Neural cell (in vitro differentiated cells): ENCODE results near the gene MT1HL1. TPM values are rescaled to one million over a fixed set of nuclear protein-coding genes. Genes with fewer than 3 reads are reported as not detected.
A peak's percentile ranks its signal among the peaks of the same experiment; 100 is the strongest.

Source experiments
- H2AFZ ChIP-seq: fragments of 200-600, 300-800 bp; sonication (generic), shearing (Covaris generic); 2 replicates; pipeline ENCODE4 v1.6.0; 2014; ENCODE audit warnings: low read depth, mild to moderate bottlenecking, antibody characterized with exemption, low read length, moderate library complexity
- H3F3A ChIP-seq: fragments of 200-600 bp; shearing (Covaris generic); 2 replicates; pipeline ENCODE4 v1.6.1; 2016; ENCODE audit warnings: mild to moderate bottlenecking, moderate library complexity, mixed read lengths, antibody characterized with exemption, low read length; ENCODE audit not compliant: insufficient read depth, poor library complexity, severe bottlenecking
- H3K27ac ChIP-seq: fragments of 200-600, 300-800 bp; sonication (generic), shearing (Covaris generic); 2 replicates; pipeline ENCODE4 v1.5.1; 2014; ENCODE audit warnings: mild to moderate bottlenecking, low read length, moderate library complexity
- H3K27me3 ChIP-seq: fragments of 300-800, 200-600 bp; sonication (generic), shearing (Covaris generic); 2 replicates; pipeline ENCODE4 v1.6.0; 2014; ENCODE audit warnings: mild to moderate bottlenecking, low read depth, low read length, moderate library complexity; ENCODE audit not compliant: insufficient read depth
- H3K36me3 ChIP-seq: fragments of 300-800, 200-600 bp; sonication (generic), shearing (Covaris generic); 2 replicates; pipeline ENCODE4 v1.5.1; 2014; ENCODE audit warnings: mild to moderate bottlenecking, antibody characterized with exemption, low read length, moderate library complexity; ENCODE audit not compliant: insufficient read depth
- H3K4me2 ChIP-seq: fragments of 300-800, 200-600 bp; sonication (generic), shearing (Covaris generic); 2 replicates; pipeline ENCODE4 v1.6.0; 2014; ENCODE audit warnings: mild to moderate bottlenecking, low read length
- H3K4me3 ChIP-seq: fragments of 300-800, 200-600 bp; sonication (generic), shearing (Covaris generic); 2 replicates; pipeline ENCODE4 v1.5.1; 2014; ENCODE audit warnings: mild to moderate bottlenecking, low read length, moderate library complexity
- H3K79me2 ChIP-seq: fragments of 200-600 bp; shearing (Covaris generic); replicated peaks from 2 replicates; pipeline ENCODE4 v1.6.0; 2014; ENCODE audit warnings: mild to moderate bottlenecking, low read length, moderate library complexity; ENCODE audit not compliant: insufficient read depth
- H3K9ac ChIP-seq: fragments of 300-800, 200-600 bp; sonication (generic), shearing (Covaris generic); 2 replicates; pipeline ENCODE4 v1.6.1; 2016; ENCODE audit warnings: mild to moderate bottlenecking, low read length, mixed read lengths
- H3K9me2 ChIP-seq: fragments of 200-600 bp; shearing (Covaris generic); 2 replicates; pipeline ENCODE4 v1.6.1; 2016; ENCODE audit warnings: mild to moderate bottlenecking, low read length, mixed read lengths; ENCODE audit not compliant: insufficient read depth
- H3K9me3 ChIP-seq: fragments of 200-600, 300-800 bp; sonication (generic), shearing (Covaris generic); 2 replicates; pipeline ENCODE4 v1.6.1; 2016; ENCODE audit warnings: mild to moderate bottlenecking, mixed run types, low read length, moderate library complexity, mixed read lengths
- H4K20me1 ChIP-seq: fragments of 200-600 bp; shearing (Covaris generic); 2 replicates; pipeline ENCODE4 v1.6.1; 2016; ENCODE audit warnings: mild to moderate bottlenecking, mixed run types; ENCODE audit not compliant: insufficient read depth
- EP300 ChIP-seq: fragments of 450-650 bp; conservative IDR thresholded peaks from 2 replicates; pipeline ENCODE4 v1.6.1; 2014; ENCODE audit warnings: antibody characterized with exemption, mild to moderate bottlenecking, moderate library complexity; ENCODE audit not compliant: poor library complexity, severe bottlenecking
- EZH2 ChIP-seq: fragments of 200-600, 300-800 bp; shearing (Covaris generic), sonication (generic); IDR thresholded peaks from 2 replicates; pipeline ENCODE4 v1.6.1; 2014; ENCODE audit warnings: antibody characterized with exemption, low read length, borderline replicate concordance, mild to moderate bottlenecking; ENCODE audit not compliant: insufficient read depth, poor library complexity, severe bottlenecking
- MXI1 ChIP-seq: fragments of 450-650 bp; conservative IDR thresholded peaks from 2 replicates; pipeline ENCODE4 v1.6.1; 2014; ENCODE audit warnings: antibody characterized with exemption, mild to moderate bottlenecking; ENCODE audit not compliant: poor library complexity, severe bottlenecking
- POLR2AphosphoS5 ChIP-seq: IDR thresholded peaks from 2 replicates; pipeline ENCODE4 v1.6.1; 2012
- RAD21 ChIP-seq: fragments of 450-650 bp; conservative IDR thresholded peaks from 2 replicates; pipeline ENCODE4 v1.6.1; 2014; ENCODE audit warnings: antibody characterized with exemption, mild to moderate bottlenecking, moderate library complexity
- SMC3 ChIP-seq: fragments of 450-650 bp; conservative IDR thresholded peaks from 2 replicates; pipeline ENCODE4 v1.6.1; 2014; ENCODE audit warnings: antibody characterized with exemption, mild to moderate bottlenecking, moderate library complexity; ENCODE audit not compliant: poor library complexity
- TAF1 ChIP-seq: IDR thresholded peaks from 2 replicates; pipeline ENCODE4 v1.6.1; 2012; ENCODE audit warnings: low read depth
- polyA plus RNA-seq: library from polyadenylated mRNA; depleted of rRNA; stranded (reverse); fragments of >200 nt; gene quantifications from 2 replicates; pipeline ENCODE4 v1.2.3, GENCODE V29; 2014
- TF ChIP-seq, protein P1 (sequence below): fragments of 450-650 bp; IDR thresholded peaks from 2 replicates; pipeline ENCODE4 v1.5.1; 2014; ENCODE audit warnings: antibody characterized with exemption, mild to moderate bottlenecking, moderate library complexity; ENCODE audit not compliant: poor library complexity, severe bottlenecking
- TF ChIP-seq, protein P2 (sequence below): IDR thresholded peaks from 2 replicates; pipeline ENCODE4 v1.6.1; 2012; ENCODE audit warnings: borderline replicate concordance

The MT1HL1 gene
- polyA plus RNA-seq, 1 donor from 2014 or later, result not detected

DNA sequence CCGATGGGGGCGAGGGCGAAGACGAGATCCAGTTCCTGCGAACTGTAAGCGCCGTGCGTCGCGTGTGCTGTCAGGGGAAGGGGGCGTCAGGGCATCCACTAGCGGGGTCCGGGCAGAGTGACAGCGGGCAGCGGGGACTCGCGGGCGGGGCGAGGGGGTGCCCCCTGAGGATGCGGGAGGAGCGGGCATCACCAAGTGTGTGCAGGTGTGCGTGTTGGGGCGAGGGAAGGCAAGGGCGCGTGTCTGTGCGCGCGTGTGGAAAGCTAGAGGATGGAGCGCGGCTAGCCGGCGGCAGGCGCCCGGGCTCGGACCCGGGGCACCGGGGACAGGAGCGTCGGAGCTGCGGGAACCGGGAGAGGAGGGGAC is 38.3 kb upstream of the MT1HL1 start:
- Histone ChIP-seq H3K27me3 (peaks cover 50% of the 10 kb centered on the region), H3K9me2 (no peaks in the 10 kb centered on the region), H3K27ac (peak overlapping the region; percentile 42), H3K79me2 (no peaks in the 10 kb centered on the region), H2AFZ (peak overlapping the region; percentile 42), H3K9me3 (no peaks in the 10 kb centered on the region), H3K9ac (peak overlapping the region; percentile 65), H3K36me3 (no peaks in the 10 kb centered on the region), H3F3A (no peaks in the 10 kb centered on the region), H3K4me2 (peak overlapping the region; percentile 99), H3K4me3 (peak overlapping the region; percentile 94), H4K20me1 (no peaks in the 10 kb centered on the region)
- TF ChIP-seq, protein P1, sequence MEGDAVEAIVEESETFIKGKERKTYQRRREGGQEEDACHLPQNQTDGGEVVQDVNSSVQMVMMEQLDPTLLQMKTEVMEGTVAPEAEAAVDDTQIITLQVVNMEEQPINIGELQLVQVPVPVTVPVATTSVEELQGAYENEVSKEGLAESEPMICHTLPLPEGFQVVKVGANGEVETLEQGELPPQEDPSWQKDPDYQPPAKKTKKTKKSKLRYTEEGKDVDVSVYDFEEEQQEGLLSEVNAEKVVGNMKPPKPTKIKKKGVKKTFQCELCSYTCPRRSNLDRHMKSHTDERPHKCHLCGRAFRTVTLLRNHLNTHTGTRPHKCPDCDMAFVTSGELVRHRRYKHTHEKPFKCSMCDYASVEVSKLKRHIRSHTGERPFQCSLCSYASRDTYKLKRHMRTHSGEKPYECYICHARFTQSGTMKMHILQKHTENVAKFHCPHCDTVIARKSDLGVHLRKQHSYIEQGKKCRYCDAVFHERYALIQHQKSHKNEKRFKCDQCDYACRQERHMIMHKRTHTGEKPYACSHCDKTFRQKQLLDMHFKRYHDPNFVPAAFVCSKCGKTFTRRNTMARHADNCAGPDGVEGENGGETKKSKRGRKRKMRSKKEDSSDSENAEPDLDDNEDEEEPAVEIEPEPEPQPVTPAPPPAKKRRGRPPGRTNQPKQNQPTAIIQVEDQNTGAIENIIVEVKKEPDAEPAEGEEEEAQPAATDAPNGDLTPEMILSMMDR, result peak; percentile 10
- peak; percentile 12 for TF ChIP-seq RAD21
- peak; percentile 6 for TF ChIP-seq POLR2AphosphoS5
- TF ChIP-seq MXI1, result no peak
- no peak for TF ChIP-seq TAF1
- TF ChIP-seq SMC3, result no peak
- TF ChIP-seq EP300, result peak; percentile 19
- TF ChIP-seq EZH2, result no peak
- TF ChIP-seq, protein P2, sequence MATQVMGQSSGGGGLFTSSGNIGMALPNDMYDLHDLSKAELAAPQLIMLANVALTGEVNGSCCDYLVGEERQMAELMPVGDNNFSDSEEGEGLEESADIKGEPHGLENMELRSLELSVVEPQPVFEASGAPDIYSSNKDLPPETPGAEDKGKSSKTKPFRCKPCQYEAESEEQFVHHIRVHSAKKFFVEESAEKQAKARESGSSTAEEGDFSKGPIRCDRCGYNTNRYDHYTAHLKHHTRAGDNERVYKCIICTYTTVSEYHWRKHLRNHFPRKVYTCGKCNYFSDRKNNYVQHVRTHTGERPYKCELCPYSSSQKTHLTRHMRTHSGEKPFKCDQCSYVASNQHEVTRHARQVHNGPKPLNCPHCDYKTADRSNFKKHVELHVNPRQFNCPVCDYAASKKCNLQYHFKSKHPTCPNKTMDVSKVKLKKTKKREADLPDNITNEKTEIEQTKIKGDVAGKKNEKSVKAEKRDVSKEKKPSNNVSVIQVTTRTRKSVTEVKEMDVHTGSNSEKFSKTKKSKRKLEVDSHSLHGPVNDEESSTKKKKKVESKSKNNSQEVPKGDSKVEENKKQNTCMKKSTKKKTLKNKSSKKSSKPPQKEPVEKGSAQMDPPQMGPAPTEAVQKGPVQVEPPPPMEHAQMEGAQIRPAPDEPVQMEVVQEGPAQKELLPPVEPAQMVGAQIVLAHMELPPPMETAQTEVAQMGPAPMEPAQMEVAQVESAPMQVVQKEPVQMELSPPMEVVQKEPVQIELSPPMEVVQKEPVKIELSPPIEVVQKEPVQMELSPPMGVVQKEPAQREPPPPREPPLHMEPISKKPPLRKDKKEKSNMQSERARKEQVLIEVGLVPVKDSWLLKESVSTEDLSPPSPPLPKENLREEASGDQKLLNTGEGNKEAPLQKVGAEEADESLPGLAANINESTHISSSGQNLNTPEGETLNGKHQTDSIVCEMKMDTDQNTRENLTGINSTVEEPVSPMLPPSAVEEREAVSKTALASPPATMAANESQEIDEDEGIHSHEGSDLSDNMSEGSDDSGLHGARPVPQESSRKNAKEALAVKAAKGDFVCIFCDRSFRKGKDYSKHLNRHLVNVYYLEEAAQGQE, result peak; percentile 32

DNA sequence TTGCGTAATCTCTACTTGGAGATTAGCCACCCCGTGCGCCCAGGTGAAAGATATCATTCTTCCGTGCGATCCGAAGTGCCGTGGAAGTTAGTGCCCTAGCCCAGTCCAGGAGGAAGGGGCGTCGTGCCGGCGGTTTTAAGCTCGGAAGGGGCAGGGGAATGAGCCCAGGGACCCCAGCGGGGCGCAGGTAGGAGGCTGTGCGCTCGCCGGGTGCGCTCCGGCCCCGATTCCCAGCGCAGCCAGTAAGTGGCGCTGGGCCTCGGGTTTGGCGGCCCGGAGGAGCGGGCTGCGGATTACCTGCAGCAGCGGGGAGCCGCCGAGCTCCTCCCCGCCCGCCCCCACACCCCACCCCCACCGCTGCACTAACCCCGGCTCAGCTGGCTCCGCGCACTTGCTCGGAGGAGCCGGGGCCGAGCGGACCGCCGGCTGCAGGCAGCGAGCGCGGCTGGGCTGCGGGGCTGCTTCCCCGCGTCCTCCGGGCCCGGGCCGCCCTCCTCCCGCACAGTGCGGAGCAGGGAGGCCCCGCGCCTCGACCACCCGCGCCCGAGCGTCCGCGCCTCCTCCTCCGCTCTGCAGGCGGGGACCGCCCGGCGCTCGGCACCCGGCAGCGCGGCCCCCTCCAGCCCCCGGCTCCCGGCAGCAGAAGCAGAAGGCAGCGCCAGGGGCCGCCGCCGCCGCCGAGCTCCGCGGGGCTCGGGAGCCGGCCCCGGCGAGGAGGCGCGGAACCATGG is 37.7 kb upstream of the MT1HL1 start, which contains the start of gene RYR2:
TSS of gene RYR2 (plus strand) at position 390 of the 731 bp plus-strand sequence. CDS start at position 728, 338 bp downstream.
- no peaks in the 10 kb centered on the region for H3K9me2 ChIP-seq
- H3K9ac ChIP-seq, result peak within 1 kb of the TSS; percentile 65
- H3K79me2 ChIP-seq, result no peaks in the 10 kb centered on the region
- no peaks in the 10 kb centered on the region for H4K20me1 ChIP-seq
- H3F3A ChIP-seq, result no peaks in the 10 kb centered on the region
- TF ChIP-seq TAF1 (peak; percentile 56), EP300 (no peak), MXI1 (no peak), POLR2AphosphoS5 (peak; percentile 33), RAD21 (peak; percentile 67), EZH2 (no peak), SMC3 (peak; percentile 62)
- TF ChIP-seq, protein P1, result peak; percentile 73
- TF ChIP-seq, protein P2, result no peak
- H3K27me3 ChIP-seq, result peaks cover 47% of the 10 kb centered on the region
- peak within 1 kb of the TSS; percentile 94 for H3K4me3 ChIP-seq
- H2AFZ ChIP-seq, result peak within 1 kb of the TSS; percentile 42
- H3K4me2 ChIP-seq, result peak within 1 kb of the TSS; percentile 99
- H3K9me3 ChIP-seq, result no peaks in the 10 kb centered on the region
- H3K27ac ChIP-seq, result peak within 1 kb of the TSS; percentile 42
- no peaks in the 10 kb centered on the region for H3K36me3 ChIP-seq
